Measurements from ENCODE around the gene IRX4. TPM values are rescaled to one million over a fixed set of nuclear protein-coding genes. Genes with fewer than 3 reads are reported as not detected.

The IRX4 gene
- total RNA-seq, 1 experiment from 2014 or later, result 16.5 TPM

DNA sequence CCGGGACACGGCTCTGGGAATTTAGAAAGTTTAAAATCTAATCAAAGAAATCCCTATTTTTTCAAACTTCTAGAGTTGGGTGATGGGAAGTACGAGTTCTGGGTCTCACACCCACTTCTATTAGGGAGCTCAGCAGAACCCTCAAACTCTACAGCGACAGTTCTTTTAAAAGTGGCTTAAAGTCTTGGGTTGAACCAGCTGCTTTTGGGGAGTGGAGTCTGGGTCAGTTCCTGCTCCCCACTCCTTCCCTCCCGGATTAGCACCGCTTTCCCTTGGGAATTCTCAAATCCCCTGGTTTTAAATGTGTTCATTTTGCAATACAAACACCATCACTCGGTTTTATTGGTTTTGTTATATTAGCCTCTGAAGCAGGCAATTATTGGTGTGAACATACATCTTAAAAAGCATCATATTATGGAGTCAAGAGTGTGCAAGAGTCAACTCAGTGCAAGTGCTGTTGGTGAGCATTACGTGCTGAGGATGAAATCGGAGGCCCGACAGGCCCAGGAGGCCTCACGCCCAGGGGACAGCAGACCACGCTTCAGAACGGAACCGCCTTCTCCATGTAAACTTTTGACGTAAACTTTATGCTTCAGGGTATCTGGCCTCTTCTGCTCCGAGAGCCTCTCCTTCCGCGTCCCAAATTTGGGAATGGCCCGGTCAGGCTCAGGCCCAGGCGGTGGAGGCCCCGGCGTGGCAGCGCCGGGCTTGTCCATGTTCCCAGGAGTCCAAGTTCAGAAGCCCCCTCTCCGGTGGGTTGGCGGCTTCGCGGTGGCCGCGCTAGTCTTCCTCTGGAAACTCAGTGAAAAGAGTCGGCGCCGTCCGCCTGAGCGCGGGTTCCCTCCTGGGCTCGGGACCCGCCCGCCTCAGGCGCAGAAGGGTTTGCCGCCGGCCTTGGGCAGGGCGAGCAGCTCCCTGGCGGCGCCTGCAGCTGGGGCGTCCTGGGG, 5.3 kb downstream of the IRX4 start:
- peaks cover 8 to 12% of the 10 kb centered on the region in 2 experiments for H3K4me1 ChIP-seq (ENCODE audit: control insufficient read depth in 1 of 2, insufficient read depth in 2 of 2, low read length in 2 of 2)
- DNase-seq (ENCODE audit: low read depth, low spot score) (no peak), ATAC-seq (no peak)
- POLR2A ChIA-PET, result no interaction called here
- CTCF ChIA-PET, result no interaction called here
- H3K9me2 ChIP-seq (ENCODE audit: insufficient read depth), result no peaks in the 10 kb centered on the region
- TF ChIP-seq EZH2 (IDR thresholded peaks at IDR 0.05), result no peak
- TF ChIP-seq CBX3 (IDR thresholded peaks at IDR 0.05; ENCODE audit: low read depth), result no peak
- no peak for TF ChIP-seq ELF1 (IDR thresholded peaks at IDR 0.05; ENCODE audit: borderline replicate concordance, low read depth)
- TF ChIP-seq SIN3A (IDR thresholded peaks at IDR 0.05; ENCODE audit: low read depth), result no peak
- no peak for TF ChIP-seq EZH2phosphoT487 (IDR thresholded peaks at IDR 0.05; ENCODE audit: borderline replicate concordance)
- no peak for TF ChIP-seq TCF7L2 (IDR thresholded peaks at IDR 0.05; ENCODE audit: borderline replicate concordance, extremely low read depth, insufficient read depth, insufficient read length)
- TF ChIP-seq ZFX (IDR thresholded peaks at IDR 0.05), result no peak
- no peak for TF ChIP-seq POLR2A (IDR thresholded peaks at IDR 0.05; ENCODE audit: borderline replicate concordance, extremely low read depth, insufficient read depth, insufficient read length)
- TF ChIP-seq, protein P1, sequence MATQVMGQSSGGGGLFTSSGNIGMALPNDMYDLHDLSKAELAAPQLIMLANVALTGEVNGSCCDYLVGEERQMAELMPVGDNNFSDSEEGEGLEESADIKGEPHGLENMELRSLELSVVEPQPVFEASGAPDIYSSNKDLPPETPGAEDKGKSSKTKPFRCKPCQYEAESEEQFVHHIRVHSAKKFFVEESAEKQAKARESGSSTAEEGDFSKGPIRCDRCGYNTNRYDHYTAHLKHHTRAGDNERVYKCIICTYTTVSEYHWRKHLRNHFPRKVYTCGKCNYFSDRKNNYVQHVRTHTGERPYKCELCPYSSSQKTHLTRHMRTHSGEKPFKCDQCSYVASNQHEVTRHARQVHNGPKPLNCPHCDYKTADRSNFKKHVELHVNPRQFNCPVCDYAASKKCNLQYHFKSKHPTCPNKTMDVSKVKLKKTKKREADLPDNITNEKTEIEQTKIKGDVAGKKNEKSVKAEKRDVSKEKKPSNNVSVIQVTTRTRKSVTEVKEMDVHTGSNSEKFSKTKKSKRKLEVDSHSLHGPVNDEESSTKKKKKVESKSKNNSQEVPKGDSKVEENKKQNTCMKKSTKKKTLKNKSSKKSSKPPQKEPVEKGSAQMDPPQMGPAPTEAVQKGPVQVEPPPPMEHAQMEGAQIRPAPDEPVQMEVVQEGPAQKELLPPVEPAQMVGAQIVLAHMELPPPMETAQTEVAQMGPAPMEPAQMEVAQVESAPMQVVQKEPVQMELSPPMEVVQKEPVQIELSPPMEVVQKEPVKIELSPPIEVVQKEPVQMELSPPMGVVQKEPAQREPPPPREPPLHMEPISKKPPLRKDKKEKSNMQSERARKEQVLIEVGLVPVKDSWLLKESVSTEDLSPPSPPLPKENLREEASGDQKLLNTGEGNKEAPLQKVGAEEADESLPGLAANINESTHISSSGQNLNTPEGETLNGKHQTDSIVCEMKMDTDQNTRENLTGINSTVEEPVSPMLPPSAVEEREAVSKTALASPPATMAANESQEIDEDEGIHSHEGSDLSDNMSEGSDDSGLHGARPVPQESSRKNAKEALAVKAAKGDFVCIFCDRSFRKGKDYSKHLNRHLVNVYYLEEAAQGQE (IDR thresholded peaks at IDR 0.05; ENCODE audit: low read depth), result no peak
- H3K36me3 ChIP-seq (ENCODE audit: control insufficient read depth in 1 of 2, insufficient read depth in 2 of 2, low read length in 2 of 2), result no peaks in the 10 kb centered on the region
- H3K79me2 ChIP-seq (ENCODE audit: insufficient read depth, low read length), result no peaks in the 10 kb centered on the region
- H2AFZ ChIP-seq (ENCODE audit: low read depth, low read length, poor library complexity, severe bottlenecking), result no peak overlapping the region
- no peak overlapping the region for H3K4me2 ChIP-seq (ENCODE audit: low read length)
- no TSS peak for BruUV-seq (replicated peaks)
- RAD21 ChIA-PET (ENCODE audit: low non-redundant PET in 1 of 2, low total read pairs in 2 of 2, uncharacterized antibody in 2 of 2, unreplicated experiment in 2 of 2), result no interaction called here
- H3K27me3 ChIP-seq (ENCODE audit: insufficient read depth, low read length), result no peaks in the 10 kb centered on the region
- H3K9me3 ChIP-seq (ENCODE audit: control insufficient read depth in 1 of 2, insufficient read depth in 1 of 2, low read depth in 1 of 2, low read length in 2 of 2), result no peaks in the 10 kb centered on the region
- H3K4me3 ChIP-seq (replicated peaks in 1 of 2; ENCODE audit: low read depth in 1 of 2, low read length in 2 of 2), result no peak overlapping the region
- intact Hi-C loops (cut with micrococcal nuclease), result no loop called here
- no peaks in the 10 kb centered on the region for H4K20me1 ChIP-seq (ENCODE audit: insufficient read depth)
- no peak overlapping the region for H3K27ac ChIP-seq (ENCODE audit: low read depth, low read length)
- H3K9ac ChIP-seq (ENCODE audit: low read length), result no peak overlapping the region

Measured in HCT116 (cell line).